AML-193 (cell line): Measurements from ENCODE around the gene OSBPL3.

Experiments
- DNase-seq, 2 experiments: peaks; one replicate each; lab custom pipeline; 2025; lab: John Stamatoyannopoulos, UW

The OSBPL3 gene

GRCh38 chr7:24894429-24895221, 85.4 kb downstream of the OSBPL3 start:
- DNase-seq, result no peak

- DNase-seq, result no peak
Measured at GRCh38 chr7:24891311-24891735, 88.7 kb downstream of the OSBPL3 start.

GRCh38 chr7:24889611-24890010, 90.4 kb downstream of the OSBPL3 start:
- no peak for DNase-seq

GRCh38 chr7:24888653-24889052, 91.3 kb downstream of the OSBPL3 start:
- DNase-seq, result no peak

GRCh38 chr7:24885716-24886115, 94.3 kb downstream of the OSBPL3 start:
- no peak for DNase-seq

- DNase-seq, result no peak
Measured at GRCh38 chr7:24885305-24885704, 94.7 kb downstream of the OSBPL3 start.

GRCh38 chr7:24884401-24884800, 95.6 kb downstream of the OSBPL3 start:
- no peak for DNase-seq

- no peak for DNase-seq
Measured at GRCh38 chr7:24883622-24884013, 96.4 kb downstream of the OSBPL3 start.

- DNase-seq, result no peak
Measured at GRCh38 chr7:24882989-24883621, 96.9 kb downstream of the OSBPL3 start.

GRCh38 chr7:24881623-24882022, 98.4 kb downstream of the OSBPL3 start:
- no peak for DNase-seq

GRCh38 chr7:24880886-24881285, 99.1 kb downstream of the OSBPL3 start:
- no peak for DNase-seq

- no peak for DNase-seq
Measured at GRCh38 chr7:24879291-24879690, 100.7 kb downstream of the OSBPL3 start.

- DNase-seq, result no peak
Measured at GRCh38 chr7:24877790-24878311, 102.1 kb downstream of the OSBPL3 start.

- DNase-seq, result no peak
Measured at GRCh38 chr7:24874791-24875190, 105.2 kb downstream of the OSBPL3 start.

GRCh38 chr7:24873944-24874343, 106.0 kb downstream of the OSBPL3 start:
- no peak for DNase-seq

- DNase-seq, result no peak
Measured at GRCh38 chr7:24871770-24872169, 108.2 kb downstream of the OSBPL3 start.

- DNase-seq, result no peak
Measured at GRCh38 chr7:24870766-24871165, 109.2 kb downstream of the OSBPL3 start.

- no peak for DNase-seq
Measured at GRCh38 chr7:24869572-24869971, 110.4 kb downstream of the OSBPL3 start.

GRCh38 chr7:24868741-24869140, 111.2 kb downstream of the OSBPL3 start:
- no peak for DNase-seq

- DNase-seq, result no peak
Measured at GRCh38 chr7:24866004-24866615, 113.9 kb downstream of the OSBPL3 start.

GRCh38 chr7:24864214-24864817, 115.7 kb downstream of the OSBPL3 start:
- no peak for DNase-seq

- peak; percentile 13 to 24 for DNase-seq
Measured at GRCh38 chr7:24863626-24864025, 116.4 kb downstream of the OSBPL3 start.
